ENCODE results near the gene TRUB1. TPM values are rescaled to one million over a fixed set of nuclear protein-coding genes. Genes with fewer than 3 reads are reported as not detected.

Gene TRUB1
- total RNA-seq, 1 donor from 2014 or later: 11.2 TPM

GRCh38 chr10:114967071-114967470, 29.1 kb downstream of the TRUB1 start:
- DNase-seq (ENCODE audit: low spot score) (no peak), ATAC-seq (no peak)
- intact Hi-C loops (cut with DNase I): no loop called here

GRCh38 chr10:114970515-114970914, 32.5 kb downstream of the TRUB1 start:
- DNase-seq (ENCODE audit: low spot score) (no peak), ATAC-seq (no peak)
- intact Hi-C loops (cut with DNase I): no loop called here

- ATAC-seq (no peak), DNase-seq (ENCODE audit: low spot score) (no peak)
- intact Hi-C loops (cut with DNase I): no loop called here
Observed at GRCh38 chr10:114973306-114973705, 35.3 kb downstream of the TRUB1 start.

GRCh38 chr10:114973997-114974396, 36.0 kb downstream of the TRUB1 start:
- no peak for ATAC-seq

GRCh38 chr10:114974625-114975024, 36.6 kb downstream of the TRUB1 start:
- ATAC-seq (no peak), DNase-seq (ENCODE audit: low spot score) (no peak)
- intact Hi-C loops (cut with DNase I): no loop called here

More at GRCh38 chr10:114973997-114974396, 36.0 kb downstream of the TRUB1 start:
- no peak for DNase-seq (ENCODE audit: low spot score)
- intact Hi-C loops (cut with DNase I): no loop called here

GRCh38 chr10:114975091-114975490, 37.1 kb downstream of the TRUB1 start:
- intact Hi-C loops (cut with DNase I): no loop called here
- ATAC-seq: no peak
- DNase-seq (ENCODE audit: low spot score): no peak

- DNase-seq (ENCODE audit: low spot score) (no peak), ATAC-seq (no peak)
- intact Hi-C loops (cut with DNase I): no loop called here
Observed at GRCh38 chr10:114982989-114983388, 45.0 kb downstream of the TRUB1 start.

- no peak for DNase-seq (ENCODE audit: low spot score)
- no peak for ATAC-seq
- intact Hi-C loops (cut with DNase I): no loop called here
Observed at GRCh38 chr10:114987995-114988394, 50.0 kb downstream of the TRUB1 start.

GRCh38 chr10:114990586-114990985, 52.6 kb downstream of the TRUB1 start:
- ATAC-seq: no peak
- DNase-seq (ENCODE audit: low spot score): no peak
- intact Hi-C loops (cut with DNase I): no loop called here

- no peak for DNase-seq (ENCODE audit: low spot score)
- no peak for ATAC-seq
- intact Hi-C loops (cut with DNase I): no loop called here
Observed at GRCh38 chr10:114990991-114991390, 53.0 kb downstream of the TRUB1 start.

- DNase-seq (ENCODE audit: low spot score): no peak
- ATAC-seq: no peak
- intact Hi-C loops (cut with DNase I): no loop called here
Observed at GRCh38 chr10:114992189-114992775, 54.3 kb downstream of the TRUB1 start.

- intact Hi-C loops (cut with DNase I): no loop called here
- DNase-seq (ENCODE audit: low spot score) (no peak), ATAC-seq (no peak)
Observed at GRCh38 chr10:114995468-114996247, 57.7 kb downstream of the TRUB1 start.

- intact Hi-C loops (cut with DNase I): no loop called here
- ATAC-seq (no peak), DNase-seq (ENCODE audit: low spot score) (no peak)
Observed at GRCh38 chr10:114996542-114996941, 58.5 kb downstream of the TRUB1 start.

- no peak for DNase-seq (ENCODE audit: low spot score)
- ATAC-seq: no peak
- intact Hi-C loops (cut with DNase I): no loop called here
Observed at GRCh38 chr10:114998993-114999392, 61.0 kb downstream of the TRUB1 start.

GRCh38 chr10:115001506-115002381, 63.7 kb downstream of the TRUB1 start:
- intact Hi-C loops (cut with DNase I): no loop called here

GRCh38 chr10:115003396-115003795, 65.4 kb downstream of the TRUB1 start:
- no peak for ATAC-seq
- DNase-seq (ENCODE audit: low spot score): no peak
- intact Hi-C loops (cut with DNase I): no loop called here

More at GRCh38 chr10:115001506-115002381, 63.7 kb downstream of the TRUB1 start:
- ATAC-seq: peak; percentile 41
- no peak for DNase-seq (ENCODE audit: low spot score)

GRCh38 chr10:115004236-115004862, 66.4 kb downstream of the TRUB1 start:
- intact Hi-C loops (cut with DNase I): no loop called here
- no peak for DNase-seq (ENCODE audit: low spot score)
- ATAC-seq: no peak

GRCh38 chr10:115005771-115006170, 67.8 kb downstream of the TRUB1 start:
- DNase-seq (ENCODE audit: low spot score) (no peak), ATAC-seq (no peak)
- intact Hi-C loops (cut with DNase I): no loop called here

- ATAC-seq (no peak), DNase-seq (ENCODE audit: low spot score) (no peak)
- intact Hi-C loops (cut with DNase I): no loop called here
Observed at GRCh38 chr10:115018185-115018931, 80.4 kb downstream of the TRUB1 start.

All from sciatic nerve (tissue), 2 donors.